HG03196 (cell line): Measurements from ENCODE around the gene TTC38.

Source experiments
- ATAC-seq: cut with Tn5 transposase; IDR thresholded peaks from one replicate; pipeline ENCODE4 v1.9.1; 2021; ENCODE audit not compliant: unreplicated experiment

Gene TTC38

DNA sequence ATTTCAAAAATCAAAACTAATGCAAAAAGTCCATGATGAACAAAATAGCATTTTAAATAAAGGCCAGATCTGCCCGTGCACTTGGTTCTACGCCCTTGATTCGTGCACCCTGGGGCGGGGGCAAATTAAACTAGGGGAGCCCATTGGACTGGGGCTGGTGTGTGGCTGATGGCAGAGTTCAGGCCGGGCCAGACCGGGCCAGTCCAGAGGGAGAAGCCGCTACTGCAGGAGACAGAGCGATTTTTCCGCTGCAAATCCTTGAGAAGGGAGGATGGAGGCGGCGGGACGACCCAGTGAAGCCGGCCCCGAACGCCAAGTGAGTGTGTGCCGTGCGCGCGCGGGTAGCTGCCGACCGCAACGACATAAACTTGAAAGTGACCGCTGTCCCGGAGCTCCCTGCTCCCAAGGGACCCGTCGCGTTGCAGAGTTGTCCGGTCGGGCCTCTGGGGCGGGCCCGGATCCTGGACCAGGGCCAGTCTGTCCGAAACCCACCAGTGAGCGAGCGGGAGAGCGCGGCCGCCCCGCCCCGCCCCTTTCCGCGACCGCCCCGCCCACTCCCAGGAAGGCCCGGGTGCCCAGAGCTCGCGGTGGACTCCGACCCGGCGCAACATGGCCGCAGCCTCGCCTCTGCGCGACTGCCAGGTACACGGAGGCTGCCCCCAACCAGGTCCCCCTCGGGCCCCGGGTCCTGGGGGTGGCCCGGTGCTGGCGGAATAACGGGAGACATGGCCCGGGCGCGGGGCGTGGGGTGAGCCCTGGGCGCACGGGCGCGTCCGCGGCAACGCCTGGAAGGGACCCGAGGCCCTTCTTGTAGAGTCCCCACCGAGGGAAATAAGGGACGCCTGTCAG lies at the start of gene TTC38:
TSS of gene TTC38 (plus strand) at position 578 of the 849 bp plus-strand sequence. CDS start at position 610, 32 bp downstream.
- peak; percentile 90 for ATAC-seq

- no peak for ATAC-seq
Measured at GRCh38 chr22:46219636-46220035, 48.2 kb upstream of the TTC38 start.

DNA sequence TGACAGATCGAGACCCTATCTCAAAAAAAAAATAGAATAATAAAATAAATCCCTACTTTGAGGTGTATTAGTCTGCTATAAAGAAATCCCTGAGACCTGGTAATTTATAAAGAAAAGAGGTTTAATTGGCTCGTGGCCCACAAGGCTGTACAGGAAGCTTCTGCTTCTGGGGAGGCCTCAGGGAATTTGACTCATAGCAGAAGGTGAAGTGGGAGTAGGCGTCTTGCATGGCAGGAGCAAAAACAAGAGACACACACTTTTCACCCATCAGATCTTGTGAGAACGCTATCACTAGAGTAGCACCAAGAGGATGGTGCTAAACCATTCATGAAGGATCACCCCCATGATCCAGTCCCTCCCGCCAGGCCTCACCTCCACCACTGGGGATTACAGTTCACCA lies 46.9 kb upstream of the TTC38 start:
- ATAC-seq = no peak

GRCh38 chr22:46224044-46224897 lies 43.5 kb upstream of the TTC38 start:
- ATAC-seq = no peak

GRCh38 chr22:46224898-46225290 lies 42.9 kb upstream of the TTC38 start:
- ATAC-seq = no peak

GRCh38 chr22:46225631-46226030 lies 42.2 kb upstream of the TTC38 start:
- ATAC-seq = no peak

DNA sequence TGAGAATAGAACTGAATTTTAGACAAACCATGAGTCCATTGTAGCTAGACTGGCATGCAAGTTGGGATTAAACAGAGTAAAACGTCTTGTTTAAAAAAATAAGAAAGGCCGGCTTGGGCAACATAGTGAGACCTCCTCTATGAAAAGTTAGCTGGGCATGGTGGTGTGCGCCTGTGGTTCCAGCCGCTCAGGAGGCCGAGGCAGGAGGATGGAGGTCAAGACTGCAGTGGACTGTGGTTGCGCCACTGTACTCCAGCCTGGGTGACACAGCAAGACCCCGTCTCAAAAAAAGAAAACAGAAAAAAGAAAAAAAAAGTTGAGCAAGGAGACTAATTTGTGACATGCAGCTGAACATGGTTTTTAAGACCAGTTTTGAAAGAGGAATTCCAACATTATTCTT lies 41.2 kb upstream of the TTC38 start:
- ATAC-seq = no peak

DNA sequence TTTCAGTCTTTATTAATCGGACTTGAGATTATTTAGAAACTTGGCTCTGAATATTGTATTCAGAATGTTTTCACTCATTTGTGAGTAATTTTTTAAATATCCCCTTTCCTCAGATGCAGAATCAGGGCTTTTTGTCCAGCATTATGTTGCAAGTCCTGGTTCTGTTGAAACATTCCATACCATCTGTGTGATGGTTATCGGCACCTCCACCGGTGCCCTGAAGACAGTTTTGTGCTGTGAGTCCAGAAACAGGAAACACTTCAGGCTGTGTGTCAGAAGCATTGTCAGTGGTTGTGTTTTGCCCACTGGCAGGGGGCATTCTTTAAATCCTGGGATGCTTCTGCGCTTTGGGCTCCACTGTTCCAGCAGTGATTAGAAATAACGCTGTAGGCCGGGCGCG lies 38.1 kb upstream of the TTC38 start:
- ATAC-seq = no peak

DNA sequence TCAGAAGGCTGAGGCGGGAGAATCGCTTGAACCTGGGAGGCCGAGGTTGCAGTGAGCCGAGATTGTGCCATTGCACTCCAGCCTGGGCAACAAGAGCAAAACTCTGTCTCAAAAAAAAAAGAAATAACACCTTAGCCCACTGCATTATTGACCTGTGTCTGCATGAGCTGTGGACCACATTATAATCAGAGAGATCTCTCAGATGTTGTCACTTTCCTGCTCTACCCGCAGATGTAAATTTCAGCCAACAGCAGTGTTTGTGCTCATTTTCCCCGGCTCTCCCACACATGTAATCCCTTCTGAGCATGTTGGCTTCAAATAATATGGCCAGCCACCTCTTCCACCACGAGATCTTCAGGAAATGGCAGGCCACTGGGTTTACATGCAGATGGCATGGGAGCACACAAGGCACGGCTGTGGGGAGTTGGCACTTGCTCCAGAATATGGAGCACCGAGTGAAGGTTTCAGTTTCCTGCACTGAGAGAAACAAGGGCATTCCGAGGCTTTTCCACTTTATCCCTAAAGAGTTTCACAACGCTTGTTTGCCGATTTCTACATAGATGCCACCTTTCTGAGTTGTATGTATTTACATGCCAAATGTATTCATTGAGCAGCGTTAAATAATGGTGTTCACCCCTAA lies 37.4 kb upstream of the TTC38 start:
- no peak for ATAC-seq

DNA sequence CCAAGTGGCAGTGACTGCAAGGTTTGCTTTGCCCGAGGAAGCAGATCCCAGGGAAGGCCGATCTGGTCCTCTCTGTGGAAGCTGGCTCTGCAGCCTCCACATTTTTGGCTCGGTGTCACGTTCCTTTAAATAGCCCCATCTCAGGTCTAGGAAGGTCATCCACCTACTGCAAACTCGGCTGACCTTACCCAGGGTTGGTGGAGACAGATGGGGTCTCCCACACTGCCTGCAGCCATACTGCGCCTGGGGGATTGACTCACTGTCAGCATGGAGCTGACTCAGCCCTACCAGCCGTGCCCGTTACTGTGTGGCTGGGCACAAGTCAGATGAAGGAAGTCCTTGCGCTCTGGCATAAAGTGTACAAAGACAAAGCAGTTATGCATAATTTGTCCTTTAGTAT lies 34.6 kb upstream of the TTC38 start:
- no peak for ATAC-seq

GRCh38 chr22:46234969-46235368 lies 32.8 kb upstream of the TTC38 start:
- no peak for ATAC-seq

DNA sequence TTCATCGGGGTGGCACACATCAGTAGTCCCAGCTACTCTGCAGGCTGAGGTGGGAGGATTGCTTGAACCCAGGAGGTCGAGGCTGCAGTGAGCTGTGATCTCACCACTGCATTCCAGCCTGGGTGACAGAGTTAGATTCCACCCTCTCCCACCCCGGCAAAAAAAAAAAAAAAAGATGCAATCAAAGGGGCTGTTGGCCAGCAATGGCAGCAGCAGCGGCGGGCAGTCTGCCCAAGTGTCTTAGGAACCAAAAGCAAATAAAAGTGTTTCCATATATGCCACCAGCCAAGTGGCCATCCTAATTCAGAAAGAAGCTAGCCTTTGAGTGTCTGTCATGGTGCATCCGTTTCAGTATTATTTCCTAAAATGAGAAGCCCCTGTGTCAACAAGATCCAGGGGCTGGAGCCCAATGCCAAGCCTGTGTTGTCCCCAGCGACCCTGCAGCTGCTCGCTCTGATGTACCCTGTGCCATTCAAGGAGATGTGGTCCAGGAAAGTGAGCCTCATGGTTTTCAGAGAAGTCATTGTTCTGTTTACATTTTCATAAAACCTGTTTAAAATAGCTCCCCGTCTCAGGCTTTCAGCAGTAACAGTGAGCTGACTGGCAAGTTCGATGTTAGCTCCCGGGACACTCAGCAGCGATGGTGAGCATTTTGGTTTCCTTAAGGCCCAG lies 30.2 kb upstream of the TTC38 start:
- ATAC-seq = no peak

DNA sequence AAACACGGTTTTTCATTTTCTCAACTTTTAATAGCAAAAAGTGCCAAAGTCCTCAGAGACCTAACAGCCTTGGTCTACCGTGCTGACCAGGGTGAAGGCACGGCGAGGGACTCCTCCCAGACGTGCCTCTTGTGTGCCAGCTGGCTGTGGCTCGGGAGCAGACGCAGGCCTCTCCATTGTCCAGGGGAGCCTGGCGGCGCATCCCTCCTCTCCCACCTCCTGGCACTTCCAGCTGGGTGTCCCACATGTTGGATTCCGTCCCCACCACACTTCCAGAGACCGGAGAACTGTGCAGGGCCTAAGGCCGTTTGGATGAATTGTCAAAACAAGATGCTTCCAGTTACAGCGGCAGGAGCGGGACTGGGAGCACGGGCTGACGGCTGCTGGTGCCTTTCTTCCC lies 29.3 kb upstream of the TTC38 start:
- no peak for ATAC-seq

DNA sequence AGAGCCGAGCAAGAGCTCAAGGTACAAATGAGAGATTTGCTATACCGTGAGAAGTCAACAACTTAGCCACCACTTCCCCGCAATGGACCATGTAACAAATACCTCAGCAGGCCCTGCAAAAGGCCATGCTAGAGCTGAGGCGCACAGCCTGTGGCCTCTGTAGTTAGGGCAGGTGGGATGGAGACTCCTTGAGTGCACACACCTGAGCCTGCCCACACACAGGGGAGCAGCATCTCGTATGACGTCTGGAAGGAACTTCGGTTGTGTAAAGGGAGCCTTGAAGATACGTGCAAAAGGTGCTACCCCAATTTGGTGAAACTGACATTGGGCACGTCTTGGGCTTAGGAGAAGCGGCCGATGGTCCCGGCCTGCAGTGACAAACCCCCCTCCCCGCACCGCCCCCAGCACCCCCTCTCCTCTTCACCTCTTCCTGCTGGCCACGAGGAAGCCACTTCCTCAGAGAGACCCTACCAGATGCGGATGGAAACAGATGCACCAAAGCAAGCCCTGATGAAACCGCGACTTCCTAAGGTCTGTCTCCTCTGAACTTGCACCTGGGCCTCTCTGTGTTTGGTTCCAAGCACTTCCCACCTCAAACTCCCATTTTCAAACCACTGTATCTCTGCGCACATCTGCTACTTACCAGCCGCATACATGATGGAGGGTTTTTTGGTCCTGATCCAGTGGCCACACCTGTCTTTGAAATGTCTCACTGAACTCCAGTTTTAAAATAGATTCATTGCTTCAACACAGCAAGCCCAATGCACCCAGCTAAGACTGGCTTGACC lies 28.4 kb upstream of the TTC38 start:
- no peak for ATAC-seq

DNA sequence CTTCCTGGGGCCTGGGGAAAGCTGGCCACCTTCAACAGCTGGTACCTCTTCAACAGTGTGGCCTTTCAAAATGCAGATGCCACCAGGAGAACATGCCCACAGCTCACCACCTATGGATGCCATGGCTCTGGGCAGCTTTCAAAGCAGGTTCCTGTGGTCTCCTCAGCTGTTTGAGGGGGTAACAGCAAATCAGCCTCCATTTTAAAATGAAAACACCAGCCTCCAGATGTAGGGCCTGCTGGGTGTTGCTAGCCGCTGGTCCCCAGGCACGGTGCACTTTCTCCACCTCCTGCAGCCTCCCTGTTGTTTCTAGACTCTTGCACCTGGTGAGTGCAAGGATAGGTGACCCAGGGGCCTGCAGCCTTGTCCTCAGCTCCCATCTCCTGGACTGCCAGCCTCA lies 27.7 kb upstream of the TTC38 start:
- no peak for ATAC-seq

GRCh38 chr22:46240506-46240905 lies 27.3 kb upstream of the TTC38 start:
- no peak for ATAC-seq

- ATAC-seq = no peak
Measured at GRCh38 chr22:46240907-46241306, 26.9 kb upstream of the TTC38 start.

DNA sequence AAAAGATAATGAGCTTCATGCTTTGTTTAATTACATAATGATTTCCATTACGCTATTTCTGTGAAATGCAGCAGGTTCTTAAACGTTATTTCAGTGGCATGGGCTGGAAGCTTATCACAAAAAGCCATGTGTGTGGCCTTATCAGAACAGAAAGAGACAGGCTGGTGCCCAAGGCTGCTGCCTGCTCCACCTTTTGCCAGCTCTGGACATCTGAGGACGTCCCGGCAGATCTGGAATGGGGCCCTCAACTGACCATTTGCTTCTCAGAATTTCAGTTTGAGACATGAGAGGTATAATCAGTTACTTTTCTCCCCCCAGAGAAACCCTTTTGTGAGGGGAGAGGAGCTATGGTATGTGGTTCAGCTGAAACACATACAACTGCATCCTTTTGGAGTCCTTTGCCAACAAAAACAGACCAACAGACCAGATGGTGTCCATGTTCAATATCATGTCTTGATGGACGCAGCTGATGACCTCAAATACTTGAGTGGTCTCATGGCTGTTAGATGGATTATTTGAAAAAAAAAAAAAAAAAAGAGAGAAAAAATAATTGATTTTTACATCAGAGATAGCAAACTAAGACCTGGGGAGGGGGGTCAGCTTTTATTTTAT lies 26.3 kb upstream of the TTC38 start:
- ATAC-seq = no peak

- ATAC-seq = no peak
Measured at GRCh38 chr22:46242076-46242475, 25.7 kb upstream of the TTC38 start.

- no peak for ATAC-seq
Measured at GRCh38 chr22:46244771-46245170, 23.0 kb upstream of the TTC38 start.
